ENCODE data around the gene NRXN3.

NRXN3 gene

GRCh38 chr14:78344290-78344689 lies 174.1 kb downstream of the NRXN3 start:
- no peak for DNase-seq (ENCODE audit: low read depth)
- no peak overlapping the region for H3K4me3 ChIP-seq (ENCODE audit: low read length)
- TF ChIP-seq, protein P1, sequence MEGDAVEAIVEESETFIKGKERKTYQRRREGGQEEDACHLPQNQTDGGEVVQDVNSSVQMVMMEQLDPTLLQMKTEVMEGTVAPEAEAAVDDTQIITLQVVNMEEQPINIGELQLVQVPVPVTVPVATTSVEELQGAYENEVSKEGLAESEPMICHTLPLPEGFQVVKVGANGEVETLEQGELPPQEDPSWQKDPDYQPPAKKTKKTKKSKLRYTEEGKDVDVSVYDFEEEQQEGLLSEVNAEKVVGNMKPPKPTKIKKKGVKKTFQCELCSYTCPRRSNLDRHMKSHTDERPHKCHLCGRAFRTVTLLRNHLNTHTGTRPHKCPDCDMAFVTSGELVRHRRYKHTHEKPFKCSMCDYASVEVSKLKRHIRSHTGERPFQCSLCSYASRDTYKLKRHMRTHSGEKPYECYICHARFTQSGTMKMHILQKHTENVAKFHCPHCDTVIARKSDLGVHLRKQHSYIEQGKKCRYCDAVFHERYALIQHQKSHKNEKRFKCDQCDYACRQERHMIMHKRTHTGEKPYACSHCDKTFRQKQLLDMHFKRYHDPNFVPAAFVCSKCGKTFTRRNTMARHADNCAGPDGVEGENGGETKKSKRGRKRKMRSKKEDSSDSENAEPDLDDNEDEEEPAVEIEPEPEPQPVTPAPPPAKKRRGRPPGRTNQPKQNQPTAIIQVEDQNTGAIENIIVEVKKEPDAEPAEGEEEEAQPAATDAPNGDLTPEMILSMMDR (conservative IDR thresholded peaks at IDR 0.05; ENCODE audit: low read length) = no peak

- DNase-seq (ENCODE audit: low read depth) = no peak
- TF ChIP-seq, protein P1 (conservative IDR thresholded peaks at IDR 0.05; ENCODE audit: low read length) = no peak
- H3K4me3 ChIP-seq (ENCODE audit: low read length) = no peak overlapping the region
Observed at GRCh38 chr14:78345131-78345744, 175.1 kb downstream of the NRXN3 start.

- TF ChIP-seq, protein P1 (conservative IDR thresholded peaks at IDR 0.05; ENCODE audit: low read length) = no peak
- no peak for DNase-seq (ENCODE audit: low read depth)
- H3K4me3 ChIP-seq (ENCODE audit: low read length) = no peak overlapping the region
Observed at GRCh38 chr14:78346747-78347146, 176.6 kb downstream of the NRXN3 start.

DNA sequence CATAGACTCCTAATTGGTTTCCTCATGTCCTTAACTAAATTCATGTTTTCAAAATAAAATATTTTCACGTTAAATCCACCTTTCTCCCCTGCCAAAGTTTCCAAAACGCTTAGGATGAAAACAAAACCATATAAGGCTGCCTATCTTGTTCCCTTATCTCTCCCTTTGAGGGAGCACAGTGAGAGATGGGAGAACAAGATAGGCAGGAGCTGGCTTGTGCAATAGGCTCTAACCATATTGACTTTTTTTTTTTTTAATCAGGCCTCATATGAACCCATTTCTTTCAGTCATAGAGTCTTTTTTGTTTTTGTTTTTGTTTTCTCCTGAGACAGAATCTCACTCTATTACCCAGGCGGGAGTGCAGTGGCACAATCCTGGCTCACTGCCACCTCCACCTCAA lies 184.9 kb downstream of the NRXN3 start:
- H3K4me3 ChIP-seq (ENCODE audit: low read length) = no peak overlapping the region
- DNase-seq (ENCODE audit: low read depth) = no peak
- TF ChIP-seq, protein P1 (conservative IDR thresholded peaks at IDR 0.05; ENCODE audit: low read length) = no peak

- no peak for DNase-seq (ENCODE audit: low read depth)
- no peak overlapping the region for H3K4me3 ChIP-seq (ENCODE audit: low read length)
- TF ChIP-seq, protein P1 (conservative IDR thresholded peaks at IDR 0.05; ENCODE audit: low read length) = no peak
Observed at GRCh38 chr14:78356391-78356790, 186.2 kb downstream of the NRXN3 start.

- no peak overlapping the region for H3K4me3 ChIP-seq (ENCODE audit: low read length)
- TF ChIP-seq, protein P1 (conservative IDR thresholded peaks at IDR 0.05; ENCODE audit: low read length) = no peak
- DNase-seq (ENCODE audit: low read depth) = no peak
Observed at GRCh38 chr14:78358591-78358990, 188.4 kb downstream of the NRXN3 start.

- H3K4me3 ChIP-seq (ENCODE audit: low read length) = no peak overlapping the region
- TF ChIP-seq, protein P1 (conservative IDR thresholded peaks at IDR 0.05; ENCODE audit: low read length) = no peak
- DNase-seq (ENCODE audit: low read depth) = no peak
Observed at GRCh38 chr14:78359581-78359980, 189.4 kb downstream of the NRXN3 start.
